Gastrocnemius medialis (tissue), 4 donors: ENCODE measurements around the gene GIGYF2.

Experiments used
- CTCF ChIP-seq, 5 experiments: fragments of 450-650 bp in 3 of 5; fragments of 200-600 bp in 2 of 5; sonication (generic) in 2 of 5; IDR thresholded peaks in 4 of 5; conservative IDR thresholded peaks in 1 of 5; 1 replicate in 4 of 5; 2 replicates in 1 of 5; pipeline ENCODE4 v1.5.1; 2016 to 2019; ENCODE audit warnings: antibody characterized with exemption in 5 of 5, mild to moderate bottlenecking in 3 of 5, moderate library complexity in 3 of 5
- POLR2A ChIP-seq, 2 donors: fragments of 450-650 bp; IDR thresholded peaks; one replicate each; pipeline ENCODE4 v1.6.1; 2017; ENCODE audit warnings: antibody characterized with exemption in 2 of 2, mild to moderate bottlenecking in 2 of 2, moderate library complexity in 2 of 2

GRCh38 chr2:232721882-232722281 is 24.8 kb downstream of the GIGYF2 start:
- no peak for TF ChIP-seq CTCF (IDR thresholded peaks at IDR 0.05 in 4 of 5, conservative IDR thresholded peaks at IDR 0.05 in 1 of 5)
- TF ChIP-seq POLR2A (IDR thresholded peaks at IDR 0.05) = no peak
